Effector CD8-positive, alpha-beta T cell (primary cell): Measurements from ENCODE around the gene FADS2.

ENCODE experiments used
- DNase-seq: peaks from one replicate; lab custom pipeline; 2025; lab: John Stamatoyannopoulos, UW
- total RNA-seq, 4 experiments: gene quantifications; one replicate each; lab custom pipeline; 2026; lab: John Stamatoyannopoulos, UW

Gene FADS2
- 1.6 to 4.3 (median 2.1) reads per million in 4 experiments for total RNA-seq

DNA sequence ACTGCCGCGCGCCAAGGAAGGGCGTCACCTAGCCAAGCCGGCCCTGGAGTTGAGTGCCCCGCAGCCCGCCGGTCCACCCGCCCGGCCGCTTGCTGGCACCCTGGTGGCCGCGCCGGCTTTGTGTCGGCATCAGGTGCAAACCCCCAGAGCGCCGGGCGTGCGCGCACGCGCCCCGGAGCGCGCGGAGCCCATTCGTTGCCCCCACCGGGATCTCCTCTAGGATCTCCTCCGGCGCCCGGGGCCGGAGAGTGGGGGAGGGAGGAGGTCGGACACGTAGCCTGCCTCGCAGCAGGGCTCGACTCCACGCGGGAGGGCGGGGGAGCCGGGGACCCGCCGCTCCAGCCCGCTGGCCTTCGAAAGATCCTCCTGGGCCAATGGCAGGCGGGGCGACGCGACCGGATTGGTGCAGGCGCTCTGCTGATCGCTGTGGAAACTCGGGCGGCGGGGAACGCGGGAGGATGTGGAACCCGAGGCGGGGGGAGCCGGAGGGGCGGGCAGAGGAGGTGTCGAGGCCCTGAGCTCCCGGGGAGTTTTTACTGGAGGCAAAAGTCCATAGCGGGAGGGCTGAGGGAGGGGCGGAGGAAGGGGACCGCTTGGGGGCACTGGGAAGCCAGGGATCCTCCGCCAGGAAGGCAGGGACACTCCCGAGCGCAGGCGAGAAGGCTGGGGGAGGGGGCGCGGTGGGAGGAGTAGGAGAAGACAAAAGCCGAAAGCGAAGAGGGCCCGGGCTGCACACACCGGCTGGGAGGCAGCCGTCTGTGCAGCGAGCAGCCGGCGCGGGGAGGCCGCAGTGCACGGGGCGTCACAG, at the start of gene FADS2:
FADS2 (plus strand) TSS at position 730 of the 808 bp plus-strand sequence. CDS start 91 bp downstream, outside the sequence.
- peak; percentile 50 for DNase-seq

DNA sequence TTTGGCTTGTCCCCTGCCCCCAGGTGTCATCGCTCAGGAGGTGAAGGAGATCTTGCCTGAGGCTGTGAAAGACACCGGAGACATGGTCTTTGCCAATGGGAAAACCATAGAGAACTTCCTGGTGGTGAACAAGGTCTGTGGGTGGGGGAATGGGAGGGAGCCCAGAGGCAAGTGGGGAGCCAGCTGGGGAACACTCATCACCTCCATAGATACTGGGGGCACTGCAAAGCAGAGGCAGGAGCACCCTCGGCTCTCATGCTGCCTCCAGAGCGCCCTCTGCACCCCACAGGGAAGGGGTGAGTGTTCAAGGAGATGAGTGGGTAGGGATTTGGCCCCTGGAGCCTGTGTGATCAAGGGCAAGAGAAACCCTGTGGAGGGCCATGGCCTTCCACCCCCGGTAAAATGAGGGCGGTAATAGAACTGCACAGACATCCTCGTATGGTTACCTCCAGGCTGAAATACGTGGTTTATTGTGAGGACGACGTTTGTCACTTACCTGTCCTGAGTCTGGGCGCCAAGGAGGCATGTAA, 49.7 kb upstream of the FADS2 start:
- no peak for DNase-seq

DNA sequence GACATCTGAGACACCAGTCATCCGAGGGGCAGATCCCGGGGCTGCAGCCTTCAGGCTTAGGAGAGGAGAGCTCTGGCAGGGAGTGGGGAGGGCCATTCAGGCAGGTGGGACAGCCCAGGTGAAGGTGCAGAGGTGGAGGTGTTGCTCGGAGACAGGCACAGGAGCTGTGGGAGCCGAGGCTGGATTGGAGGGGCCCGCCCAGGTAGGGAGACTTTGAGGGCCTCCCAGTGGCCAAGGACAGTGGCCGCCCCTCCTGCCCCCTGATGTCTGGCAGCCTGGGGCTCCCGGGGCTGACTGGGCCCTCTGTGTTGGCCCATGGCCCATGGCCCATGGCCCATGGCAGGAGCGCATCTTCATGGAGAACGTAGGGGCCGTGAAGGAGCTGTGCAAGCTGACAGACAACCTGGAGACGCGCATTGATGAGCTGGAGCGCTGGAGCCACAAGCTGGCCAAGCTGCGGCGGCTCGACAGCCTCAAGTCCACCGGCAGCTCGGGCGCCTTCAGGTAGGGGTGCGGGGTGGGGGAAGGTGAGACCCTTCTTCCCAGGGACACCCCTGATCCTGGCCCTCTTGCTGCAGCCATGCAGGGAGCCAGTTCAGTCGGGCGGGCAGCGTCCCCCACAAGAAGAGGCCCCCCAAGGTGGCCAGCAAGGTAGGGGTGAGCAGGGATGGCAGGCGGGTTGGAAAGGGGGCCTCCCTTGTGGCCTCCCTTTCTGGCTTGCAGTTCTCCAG, 49.0 kb upstream of the FADS2 start:
- DNase-seq: no peak

DNA sequence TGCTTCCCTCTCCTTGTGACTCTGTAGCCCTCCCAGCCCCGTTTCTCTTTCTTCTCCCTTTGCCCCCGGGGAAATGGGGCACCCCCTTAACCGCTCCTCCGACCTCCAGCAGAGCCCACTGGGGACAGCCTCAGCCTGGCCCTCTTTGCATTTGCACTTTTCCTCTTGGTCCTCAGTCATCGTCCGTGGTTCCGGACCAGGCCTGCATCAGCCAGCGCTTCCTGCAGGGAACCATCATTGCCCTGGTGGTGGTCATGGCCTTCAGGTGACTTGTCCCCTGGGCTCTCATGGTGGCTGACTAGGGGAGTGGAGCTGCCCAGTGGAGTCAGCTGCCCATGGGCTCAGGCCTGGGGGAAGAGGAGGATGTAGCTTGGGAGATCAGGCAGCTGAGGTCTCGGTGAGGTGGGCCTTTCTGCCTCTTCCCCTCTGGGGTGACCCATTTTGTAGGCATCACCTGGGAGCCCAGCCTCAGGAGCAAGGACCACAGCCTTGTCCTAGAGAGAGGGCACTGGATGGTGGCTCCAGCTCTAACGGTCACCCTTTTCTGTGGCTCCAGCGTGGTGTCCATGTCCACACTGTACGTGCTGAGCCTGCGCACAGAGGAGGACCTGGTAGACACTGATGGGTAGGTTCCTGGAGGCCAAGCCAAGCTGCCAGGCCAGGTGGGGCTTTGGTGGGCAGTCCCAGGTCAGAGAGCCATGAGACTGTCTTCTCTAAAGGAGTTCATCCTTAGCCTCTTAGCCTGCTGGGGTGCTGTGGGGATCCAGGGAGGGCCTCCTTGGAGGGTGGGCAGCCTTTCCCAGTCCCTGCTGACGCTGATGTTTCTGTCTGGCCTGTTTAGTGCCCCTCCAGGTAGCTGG, 48.2 kb upstream of the FADS2 start:
- no peak for DNase-seq

DNA sequence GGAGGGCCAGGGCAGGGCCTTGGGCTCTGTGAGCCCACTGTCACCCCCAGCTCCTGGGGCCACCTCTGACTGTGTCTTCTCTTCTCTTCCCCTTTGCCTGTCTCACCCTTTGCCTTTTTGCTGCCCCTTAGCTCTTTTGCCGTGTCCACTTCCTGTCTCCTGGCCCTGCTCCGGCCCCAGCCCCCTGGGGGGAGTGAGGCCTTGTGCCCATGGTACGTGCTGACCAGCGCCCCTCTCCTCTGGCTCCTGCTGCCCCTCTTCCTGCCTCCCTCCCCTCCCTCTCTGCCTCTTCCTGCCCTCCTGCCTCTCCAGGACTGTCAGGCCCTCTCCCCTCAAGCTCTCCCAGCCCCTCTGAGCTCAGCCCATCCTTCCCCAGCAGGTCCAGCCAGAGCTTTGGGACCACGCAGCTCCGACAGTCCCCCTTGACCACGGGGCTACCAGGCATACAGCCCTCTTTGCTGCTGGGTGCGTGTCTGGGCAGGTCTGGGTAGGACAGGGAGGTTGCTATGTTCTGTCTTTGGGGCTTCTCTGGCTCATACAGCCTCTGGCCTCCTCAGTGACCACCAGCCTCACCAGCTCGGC, 47.4 kb upstream of the FADS2 start:
- DNase-seq: no peak

DNA sequence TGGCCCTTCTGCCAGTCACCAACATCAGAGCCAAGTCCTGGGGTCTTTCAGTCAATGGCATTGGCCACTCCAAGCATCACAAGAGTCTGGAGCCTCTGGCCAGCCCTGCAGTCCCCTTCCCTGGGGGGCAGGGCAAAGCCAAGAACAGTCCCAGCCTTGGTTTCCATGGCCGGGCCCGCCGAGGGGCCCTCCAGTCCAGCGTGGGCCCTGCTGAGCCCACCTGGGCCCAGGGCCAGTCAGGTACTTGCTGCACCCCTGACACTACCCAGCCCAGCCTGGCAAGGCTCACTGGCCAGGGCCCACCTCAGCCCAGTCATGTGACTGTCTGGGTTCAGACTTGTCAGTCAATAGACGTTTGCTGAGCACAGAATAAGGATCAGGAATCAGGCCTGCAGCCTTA, 46.5 kb upstream of the FADS2 start:
- no peak for DNase-seq

DNA sequence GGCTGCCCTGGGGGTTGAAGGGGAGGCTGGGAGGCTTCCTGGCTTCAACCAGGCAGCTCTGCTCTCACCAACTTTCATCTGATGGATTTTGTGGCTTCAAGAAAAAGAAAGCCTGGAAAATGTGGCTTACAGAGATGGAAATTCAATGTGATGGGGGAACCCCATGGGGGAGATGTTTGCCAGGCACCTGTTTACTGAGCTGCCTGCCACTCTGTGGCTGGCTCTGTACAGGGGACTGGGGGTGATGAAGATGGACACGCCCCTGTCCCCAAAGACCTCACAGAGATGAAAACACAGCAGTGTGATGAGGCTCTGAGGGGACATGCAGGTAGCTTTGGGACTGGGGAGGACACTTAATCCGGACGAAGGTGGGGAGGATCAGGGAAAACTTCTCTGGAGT, 45.8 kb upstream of the FADS2 start:
- DNase-seq: no peak

DNA sequence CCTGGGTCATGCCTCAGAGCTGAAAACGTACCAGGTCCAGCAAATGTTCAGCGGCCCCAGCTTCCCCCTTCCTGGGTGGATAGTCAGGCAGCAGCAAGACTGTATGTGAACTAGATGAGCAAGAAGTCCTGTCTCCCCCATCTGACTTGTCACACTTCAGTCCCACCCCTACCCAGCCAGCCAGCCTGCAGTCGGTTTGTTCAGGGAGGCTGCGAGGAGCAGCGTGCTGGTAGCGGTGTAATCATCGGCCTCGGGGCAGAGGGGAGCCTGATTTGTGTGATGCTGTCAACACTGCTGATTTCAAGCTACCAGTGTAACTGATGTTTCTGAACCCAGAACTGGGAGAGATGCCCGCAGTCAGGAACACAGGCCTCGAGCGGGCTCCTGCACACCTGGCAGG, 45.3 kb upstream of the FADS2 start:
- no peak for DNase-seq

DNA sequence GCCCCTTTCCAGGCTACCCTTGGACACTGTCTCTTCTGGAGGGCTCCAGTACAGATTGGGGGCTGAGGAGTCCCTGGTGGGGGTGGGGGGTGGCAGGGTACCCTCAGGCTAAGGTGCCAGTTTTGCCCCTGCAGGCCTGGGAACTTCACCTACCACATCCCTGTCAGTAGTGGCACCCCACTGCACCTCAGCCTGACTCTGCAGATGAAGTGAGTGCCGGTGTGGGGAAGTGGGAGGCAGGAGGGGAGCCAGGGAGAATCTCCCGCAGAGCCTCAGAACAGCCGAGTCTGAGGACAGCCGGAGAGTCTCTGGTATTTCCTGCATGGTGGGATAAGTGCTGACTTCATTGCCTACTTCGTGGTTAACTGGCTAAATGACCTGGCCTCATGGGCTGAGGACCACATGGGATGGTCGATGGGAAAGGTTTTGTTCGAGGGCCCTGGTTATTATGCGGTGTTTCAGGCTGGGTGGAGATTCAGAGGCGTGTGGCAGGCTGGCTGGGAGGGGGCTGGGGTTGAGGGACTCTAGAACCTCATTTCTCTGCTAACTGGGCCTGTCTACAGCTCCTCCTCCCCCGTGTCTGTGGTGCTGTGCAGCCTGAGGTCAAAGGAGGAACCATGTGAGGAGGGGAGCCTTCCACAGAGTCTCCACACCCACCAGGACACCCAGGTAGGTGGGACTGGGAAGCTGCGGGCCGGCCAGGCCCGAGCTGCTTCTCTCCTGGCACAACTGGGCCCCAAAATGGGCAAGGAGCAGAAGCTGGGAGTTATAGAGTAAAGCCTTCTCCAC, 44.2 kb upstream of the FADS2 start:
- DNase-seq: no peak

DNA sequence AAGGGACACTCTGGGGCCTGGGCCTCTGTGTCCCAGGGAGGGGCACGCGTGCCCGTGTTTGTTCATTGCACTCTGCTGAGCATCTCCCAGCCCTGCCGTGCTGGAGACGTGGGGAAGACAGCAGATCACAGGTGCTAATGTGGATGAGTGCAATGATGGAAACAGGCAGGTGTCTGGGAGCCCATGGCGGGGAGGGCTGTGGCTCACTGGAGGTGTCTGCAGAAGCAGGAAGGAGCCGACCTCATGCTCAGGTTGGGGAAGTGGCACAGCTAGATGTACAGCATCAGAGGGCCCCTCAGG, 43.6 kb upstream of the FADS2 start:
- DNase-seq: no peak

DNA sequence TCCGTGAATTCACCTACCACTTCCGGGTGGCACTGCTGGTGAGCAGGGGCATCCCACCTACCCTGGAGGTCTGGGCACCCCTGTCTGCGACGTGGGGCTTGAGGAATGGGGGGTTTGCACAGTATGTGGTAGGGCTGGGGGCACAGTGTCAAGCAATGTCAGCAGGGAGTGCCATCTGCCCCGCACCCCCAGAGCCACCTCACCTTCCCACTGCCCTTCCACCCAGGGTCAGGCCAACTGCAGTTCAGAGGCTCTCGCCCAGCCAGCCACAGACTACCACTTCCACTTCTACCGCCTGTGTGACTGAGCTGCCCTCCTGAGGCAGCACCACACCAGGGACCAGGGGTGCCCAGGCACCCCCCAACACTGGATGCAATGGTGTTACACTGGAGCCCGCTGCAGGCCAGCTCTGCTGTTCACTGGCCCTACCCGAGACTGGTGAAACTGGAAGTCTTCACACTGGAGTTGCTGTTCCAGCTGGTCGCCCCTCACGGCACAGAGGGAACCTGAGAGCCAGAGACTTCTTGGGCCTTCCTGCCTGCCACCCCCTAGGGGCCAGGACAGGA, 42.2 kb upstream of the FADS2 start:
- DNase-seq: no peak

DNA sequence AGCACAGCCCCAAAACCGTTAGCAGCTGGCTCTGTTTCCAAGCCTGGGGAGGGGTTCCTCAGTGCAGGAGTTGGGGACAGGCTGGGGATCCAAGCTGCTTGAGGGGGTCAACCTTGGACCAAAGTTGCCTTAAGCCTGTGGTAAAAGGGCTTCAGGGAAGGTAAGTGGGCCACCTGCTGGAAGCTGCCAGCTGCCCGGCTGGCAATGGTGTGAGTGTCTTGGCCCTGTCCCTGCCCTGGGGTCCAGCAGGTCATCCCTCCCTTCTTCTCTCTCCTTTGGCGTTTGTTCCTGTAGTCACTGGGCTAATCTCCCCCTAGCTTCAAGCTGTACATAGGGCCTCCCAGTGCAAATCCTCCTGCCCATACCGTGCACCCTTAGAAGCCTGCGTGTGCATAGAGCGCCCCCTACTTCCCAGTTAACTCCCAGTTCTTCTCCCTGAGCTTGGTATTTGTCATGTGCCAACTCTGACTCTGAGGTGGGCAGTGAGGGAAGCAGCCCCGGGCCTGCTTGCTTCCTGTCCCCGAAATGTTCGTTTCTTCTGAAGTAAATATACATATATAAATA, 40.1 kb upstream of the FADS2 start:
- no peak for DNase-seq

DNA sequence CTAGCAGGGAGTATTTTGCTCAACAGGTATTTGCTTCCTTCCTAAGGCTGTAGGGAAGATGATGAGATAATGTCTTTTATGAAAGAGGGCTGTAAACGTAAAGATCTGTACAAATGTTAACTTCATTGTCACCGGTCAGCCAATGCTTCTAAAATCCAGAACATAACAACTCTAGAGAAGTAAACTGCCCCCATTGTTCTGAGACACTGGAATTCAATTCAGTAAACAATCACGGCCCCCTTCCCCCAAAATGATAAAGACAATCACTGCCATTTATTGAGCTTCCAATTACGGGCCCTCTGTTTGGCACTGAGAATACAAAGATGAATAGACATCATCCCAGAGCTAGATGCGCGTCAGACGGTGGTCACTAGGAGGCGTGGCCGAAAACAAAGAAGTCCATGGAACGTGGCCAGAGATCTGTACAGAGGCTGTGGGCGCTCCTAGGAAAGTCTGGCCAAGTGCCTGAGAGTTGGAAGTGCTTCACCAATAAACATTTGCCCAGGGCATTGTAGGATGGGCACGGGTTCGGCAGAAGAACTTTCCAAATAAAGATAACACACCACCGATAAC, 36.3 kb upstream of the FADS2 start:
- peak; percentile 12 for DNase-seq

DNA sequence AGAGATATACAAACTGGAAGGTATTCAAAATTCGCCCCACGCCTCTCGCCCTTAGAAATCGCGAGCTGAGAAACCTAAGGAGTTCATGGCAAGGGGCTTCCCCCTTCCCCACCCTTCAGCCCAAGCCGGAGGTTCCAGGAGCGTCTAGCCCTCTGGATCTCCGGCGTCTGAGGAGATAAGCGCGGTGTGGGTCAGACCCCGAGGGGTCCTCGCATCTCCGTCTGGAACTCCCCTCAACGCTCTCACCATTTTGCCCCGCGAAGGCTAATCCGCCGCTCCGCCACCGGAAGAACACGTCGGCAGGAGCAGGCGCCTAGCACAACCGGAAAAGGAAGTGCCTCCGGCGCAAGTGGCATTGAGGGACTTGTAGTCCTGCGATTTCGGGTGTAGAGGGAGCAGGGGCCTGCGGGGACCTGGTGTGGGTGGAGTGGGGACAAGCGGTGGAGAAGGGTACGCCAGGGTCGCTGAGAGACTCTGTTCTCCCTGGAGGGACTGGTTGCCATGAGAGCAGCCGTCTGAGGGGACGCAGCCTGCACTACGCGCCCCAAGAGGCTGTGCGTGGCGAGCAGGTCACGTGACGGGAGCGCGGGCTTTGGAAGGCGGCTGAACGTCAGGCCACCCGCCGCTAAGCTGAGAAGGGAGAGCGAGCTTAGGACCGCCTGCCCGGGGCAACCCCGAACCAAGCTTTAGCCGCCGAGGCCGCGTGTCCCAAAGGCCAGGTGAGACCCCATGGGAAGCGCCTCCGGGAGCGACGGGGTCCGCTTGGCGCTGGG, 35.6 kb upstream of the FADS2 start, which contains the start of the genes FEN1 and TMEM258:
FEN1 (plus strand) TSS at position 602 of the 773 bp plus-strand sequence. CDS start 2,451 bp downstream, outside the sequence.
TMEM258 (minus strand) TSS at position 290 of the 773 bp plus-strand sequence; CDS start at position 249, 41 bp downstream.
- peak; percentile 78 for DNase-seq

DNA sequence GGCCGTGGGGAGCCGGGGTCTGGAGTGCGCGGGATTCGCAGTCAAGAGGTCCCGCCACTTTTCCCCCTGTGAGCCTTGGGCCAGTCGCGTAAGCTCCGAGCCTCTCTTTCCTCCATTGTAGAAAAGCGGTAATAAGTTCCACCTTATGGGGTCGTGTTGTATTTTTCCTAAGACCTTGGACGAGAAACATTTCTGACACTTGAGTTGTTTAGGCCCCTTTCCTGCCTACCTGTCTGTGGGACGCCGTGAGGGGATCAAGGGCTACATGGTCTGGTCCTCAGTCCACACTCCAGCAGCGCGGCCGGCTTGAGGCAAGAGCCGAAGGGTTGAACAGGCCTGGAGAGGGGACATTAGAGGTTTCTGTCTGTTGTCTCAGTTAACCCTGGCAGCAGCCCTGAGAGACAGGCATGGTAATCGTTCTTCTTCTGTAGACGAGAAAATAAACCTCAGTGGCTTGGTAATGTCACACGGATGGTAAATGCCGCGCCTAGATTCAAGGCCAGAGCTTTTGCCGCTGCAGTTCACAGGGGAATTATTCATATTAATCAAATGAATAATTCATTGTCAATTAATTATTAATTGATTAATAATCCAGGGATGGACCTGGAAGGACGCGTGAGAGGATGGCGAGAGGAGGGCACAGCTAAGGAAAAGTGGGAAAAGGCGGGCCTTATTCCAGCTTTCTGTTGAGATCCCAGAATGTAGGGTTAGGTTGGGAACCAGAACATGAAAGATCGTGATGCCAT, 34.8 kb upstream of the FADS2 start:
- no peak for DNase-seq

DNA sequence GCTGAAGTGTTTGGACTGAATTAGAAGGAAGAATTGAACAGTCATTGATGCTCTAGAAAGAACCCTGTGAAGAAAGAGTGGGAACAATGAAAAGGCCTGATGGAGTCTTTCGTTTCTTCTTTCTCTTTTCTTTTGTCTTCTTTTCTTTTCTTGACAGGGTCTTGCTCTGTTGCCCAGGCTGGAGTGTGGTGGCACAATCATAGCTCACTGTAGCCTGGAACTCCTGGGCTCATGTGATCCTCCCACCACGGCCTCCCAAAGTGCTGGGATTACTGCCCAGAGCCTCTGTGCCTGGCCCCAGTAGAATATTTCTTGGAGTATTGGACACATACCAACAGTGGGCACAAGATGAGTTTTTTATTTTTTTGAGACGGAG, 34.3 kb upstream of the FADS2 start:
- no peak for DNase-seq

DNA sequence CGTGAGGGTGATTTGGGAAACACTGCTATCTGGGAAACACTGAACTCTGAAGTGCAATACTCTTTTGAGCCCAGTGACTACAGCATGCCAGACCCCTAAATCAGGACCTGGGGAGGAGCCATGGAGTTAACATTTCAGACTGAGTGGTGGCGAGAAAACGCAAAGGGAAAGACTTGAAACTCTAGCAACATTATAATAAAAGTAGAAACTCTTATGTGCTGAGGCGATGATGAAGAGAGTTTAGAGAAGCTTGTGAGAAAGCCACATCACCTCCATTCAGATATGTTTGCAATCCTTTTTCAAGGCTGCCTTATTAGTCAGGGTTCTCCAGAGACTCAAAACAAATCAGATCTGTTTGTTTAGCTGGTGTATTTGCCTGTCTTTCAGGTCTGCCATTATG, 33.5 kb upstream of the FADS2 start:
- no peak for DNase-seq

DNA sequence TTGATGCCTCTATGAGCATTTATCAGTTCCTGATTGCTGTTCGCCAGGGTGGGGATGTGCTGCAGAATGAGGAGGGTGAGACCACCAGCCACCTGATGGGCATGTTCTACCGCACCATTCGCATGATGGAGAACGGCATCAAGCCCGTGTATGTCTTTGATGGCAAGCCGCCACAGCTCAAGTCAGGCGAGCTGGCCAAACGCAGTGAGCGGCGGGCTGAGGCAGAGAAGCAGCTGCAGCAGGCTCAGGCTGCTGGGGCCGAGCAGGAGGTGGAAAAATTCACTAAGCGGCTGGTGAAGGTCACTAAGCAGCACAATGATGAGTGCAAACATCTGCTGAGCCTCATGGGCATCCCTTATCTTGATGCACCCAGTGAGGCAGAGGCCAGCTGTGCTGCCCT, 32.6 kb upstream of the FADS2 start:
- no peak for DNase-seq
